ENCODE data around the gene ASPRV1. TPM values are rescaled to one million over a fixed set of nuclear protein-coding genes. Genes with fewer than 3 reads are reported as not detected.

Gene ASPRV1
- 0.24 and 0.73 TPM in 2 replicates for total RNA-seq
- 0.66 TPM in 1 of 2 replicates, not detected in the other for polyA plus RNA-seq

GRCh38 chr2:69961496-69961895, at the start of gene ASPRV1:
ASPRV1 (minus strand) TSS chr2:69961631; CDS start chr2:69961436, 195 bp downstream.
- Histone ChIP-seq H3K9me2 (replicated peaks; ENCODE audit: insufficient read depth) (no peaks in the 10 kb centered on the region), H3K4me1 (ENCODE audit: insufficient read depth) (no peaks in the 10 kb centered on the region), H3K9me3 (ENCODE audit: low read depth) (no peaks in the 10 kb centered on the region), H4K20me1 (ENCODE audit: insufficient read depth, poor library complexity, severe bottlenecking) (no peaks in the 10 kb centered on the region), H3K27me3 (peaks cover 3% of the 10 kb centered on the region), H3K4me2 (no peak within 1 kb of the TSS), H2AFZ (no peak within 1 kb of the TSS), H3K36me3 (replicated peaks; ENCODE audit: insufficient read depth, low read depth) (no peaks in the 10 kb centered on the region), H3K4me3 (no peak within 1 kb of the TSS), H3K27ac (no peak within 1 kb of the TSS), H3K79me2 (no peaks in the 10 kb centered on the region)
- DNase-seq (ENCODE audit: low spot score): no peak
- TF ChIP-seq EZH2phosphoT487 (IDR thresholded peaks at IDR 0.05; ENCODE audit: low read depth, severe bottlenecking, unreplicated experiment) (no peak), CTCF (IDR thresholded peaks at IDR 0.05; ENCODE audit: poor library complexity) (no peak), EZH2 (IDR thresholded peaks at IDR 0.05; ENCODE audit: borderline replicate concordance) (no peak)
- 90% methylated on average over 14 of the region's 14 CpGs for WGBS (ENCODE audit: low lambda C conversion rate, missing lambda C conversion rate)

GRCh38 chr2:70010576-70011111, 49.2 kb upstream of the ASPRV1 start:
- Histone ChIP-seq H3K9me2 (replicated peaks; ENCODE audit: insufficient read depth) (no peaks in the 10 kb centered on the region), H3K4me1 (ENCODE audit: insufficient read depth) (peaks cover 6% of the 10 kb centered on the region), H3K79me2 (no peaks in the 10 kb centered on the region), H3K27ac (peak overlapping the region; percentile 92), H3K27me3 (no peaks in the 10 kb centered on the region), H2AFZ (no peak overlapping the region), H3K4me2 (peak overlapping the region; percentile 6), H4K20me1 (ENCODE audit: insufficient read depth, poor library complexity, severe bottlenecking) (no peaks in the 10 kb centered on the region), H3K36me3 (replicated peaks; ENCODE audit: insufficient read depth, low read depth) (no peaks in the 10 kb centered on the region), H3K9me3 (ENCODE audit: low read depth) (no peaks in the 10 kb centered on the region), H3K4me3 (no peak overlapping the region)
- WGBS (ENCODE audit: low lambda C conversion rate, missing lambda C conversion rate): 47% methylated on average over 2 of the region's 2 CpGs
- no peak for TF ChIP-seq EZH2 (IDR thresholded peaks at IDR 0.05; ENCODE audit: borderline replicate concordance)
- TF ChIP-seq EZH2phosphoT487 (IDR thresholded peaks at IDR 0.05; ENCODE audit: low read depth, severe bottlenecking, unreplicated experiment): no peak
- TF ChIP-seq CTCF (IDR thresholded peaks at IDR 0.05; ENCODE audit: poor library complexity): no peak
- DNase-seq (ENCODE audit: low spot score): no peak

- Histone ChIP-seq H3K4me1 (ENCODE audit: insufficient read depth) (peaks cover 6% of the 10 kb centered on the region), H4K20me1 (ENCODE audit: insufficient read depth, poor library complexity, severe bottlenecking) (no peaks in the 10 kb centered on the region), H3K9me2 (replicated peaks; ENCODE audit: insufficient read depth) (no peaks in the 10 kb centered on the region), H2AFZ (no peak overlapping the region), H3K36me3 (replicated peaks; ENCODE audit: insufficient read depth, low read depth) (no peaks in the 10 kb centered on the region), H3K27ac (peak overlapping the region; percentile 92), H3K27me3 (no peaks in the 10 kb centered on the region), H3K9me3 (ENCODE audit: low read depth) (no peaks in the 10 kb centered on the region), H3K79me2 (no peaks in the 10 kb centered on the region), H3K4me3 (no peak overlapping the region), H3K4me2 (peak overlapping the region; percentile 37)
- DNase-seq (ENCODE audit: low spot score): peak; percentile 83
- TF ChIP-seq EZH2phosphoT487 (IDR thresholded peaks at IDR 0.05; ENCODE audit: low read depth, severe bottlenecking, unreplicated experiment): no peak
- no peak for TF ChIP-seq EZH2 (IDR thresholded peaks at IDR 0.05; ENCODE audit: borderline replicate concordance)
- no peak for TF ChIP-seq CTCF (IDR thresholded peaks at IDR 0.05; ENCODE audit: poor library complexity)
- 66% methylated on average over 12 of the region's 12 CpGs for WGBS (ENCODE audit: low lambda C conversion rate, missing lambda C conversion rate)
Measured at GRCh38 chr2:70009762-70010575, 48.5 kb upstream of the ASPRV1 start.
